ENCODE measurements around the gene HIVEP2. TPM values are rescaled to one million over a fixed set of nuclear protein-coding genes. Genes with fewer than 3 reads are reported as not detected.

Gene HIVEP2
- total and polyA plus RNA-seq, 10 donors: 2.5 to 41.3 (median 30.3) TPM

DNA sequence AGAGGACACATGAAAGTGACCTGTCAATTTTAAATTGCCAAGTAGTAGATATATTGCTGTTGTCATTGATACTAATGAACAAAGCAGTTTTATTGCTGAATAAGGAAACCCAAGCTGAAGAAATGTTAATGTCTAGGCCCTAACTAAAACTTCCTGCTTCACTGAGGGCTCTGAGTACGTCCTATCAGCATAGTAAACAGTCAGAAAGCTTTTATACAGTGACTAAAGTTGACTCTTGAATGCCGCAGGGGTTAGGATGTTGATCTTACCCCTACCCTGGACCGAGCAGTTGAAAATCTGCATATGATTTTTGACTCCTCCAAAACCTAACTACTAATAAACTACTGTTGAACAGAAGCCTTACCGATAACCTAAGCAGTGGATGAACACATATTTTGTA lies 149.0 kb downstream of the HIVEP2 start:
- Histone ChIP-seq H3K4me3 (no peak overlapping the region), H3K36me3 (no peaks in the 10 kb centered on the region), H3K27me3 (replicated peaks in 1 of 7) (no peaks in the 10 kb centered on the region), H3K9me3 (no peaks in the 10 kb centered on the region), H3K4me1 (peaks cover 0 to 54% (median 21%) of the 10 kb centered on the region in 6 donors), H3K27ac (peak overlapping the region in 2 of 8 donors; percentile 11 to 24)
- DNase-seq: no peak
- 80 to 92% (median 89%) methylated on average over 4 of the region's 4 CpGs for WGBS, 5 donors
- intact Hi-C loops (cut with DNase I; ENCODE audit: low total_unique reads): no loop called here
- no peak for TF ChIP-seq POLR2AphosphoS5 (IDR thresholded peaks at IDR 0.05)
- TF ChIP-seq POLR2A (IDR thresholded peaks at IDR 0.05): no peak
- TF ChIP-seq, protein P1, sequence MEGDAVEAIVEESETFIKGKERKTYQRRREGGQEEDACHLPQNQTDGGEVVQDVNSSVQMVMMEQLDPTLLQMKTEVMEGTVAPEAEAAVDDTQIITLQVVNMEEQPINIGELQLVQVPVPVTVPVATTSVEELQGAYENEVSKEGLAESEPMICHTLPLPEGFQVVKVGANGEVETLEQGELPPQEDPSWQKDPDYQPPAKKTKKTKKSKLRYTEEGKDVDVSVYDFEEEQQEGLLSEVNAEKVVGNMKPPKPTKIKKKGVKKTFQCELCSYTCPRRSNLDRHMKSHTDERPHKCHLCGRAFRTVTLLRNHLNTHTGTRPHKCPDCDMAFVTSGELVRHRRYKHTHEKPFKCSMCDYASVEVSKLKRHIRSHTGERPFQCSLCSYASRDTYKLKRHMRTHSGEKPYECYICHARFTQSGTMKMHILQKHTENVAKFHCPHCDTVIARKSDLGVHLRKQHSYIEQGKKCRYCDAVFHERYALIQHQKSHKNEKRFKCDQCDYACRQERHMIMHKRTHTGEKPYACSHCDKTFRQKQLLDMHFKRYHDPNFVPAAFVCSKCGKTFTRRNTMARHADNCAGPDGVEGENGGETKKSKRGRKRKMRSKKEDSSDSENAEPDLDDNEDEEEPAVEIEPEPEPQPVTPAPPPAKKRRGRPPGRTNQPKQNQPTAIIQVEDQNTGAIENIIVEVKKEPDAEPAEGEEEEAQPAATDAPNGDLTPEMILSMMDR (IDR thresholded peaks at IDR 0.05 in 8 of 11, conservative IDR thresholded peaks at IDR 0.05 in 3 of 11): no peak

- H3K4me1 ChIP-seq: peaks cover 0 to 44% (median 18%) of the 10 kb centered on the region in 6 donors
- no peaks in the 10 kb centered on the region for H3K36me3 ChIP-seq
- TF ChIP-seq, protein P1 (IDR thresholded peaks at IDR 0.05 in 8 of 11, conservative IDR thresholded peaks at IDR 0.05 in 3 of 11): no peak
- no peak for TF ChIP-seq POLR2A (IDR thresholded peaks at IDR 0.05)
- TF ChIP-seq POLR2AphosphoS5 (IDR thresholded peaks at IDR 0.05): no peak
- intact Hi-C loops (cut with DNase I; ENCODE audit: low total_unique reads): no loop called here
- WGBS, 5 donors: 62 to 96% (median 79%) methylated on average over 3 of the region's 3 CpGs
- no peak overlapping the region for H3K27ac ChIP-seq
- no peak overlapping the region for H3K4me3 ChIP-seq
- no peaks in the 10 kb centered on the region for H3K9me3 ChIP-seq
- no peaks in the 10 kb centered on the region for H3K27me3 ChIP-seq (replicated peaks in 1 of 7)
- DNase-seq: no peak
Observed at GRCh38 chr6:142794424-142794823, 150.6 kb downstream of the HIVEP2 start.

DNA sequence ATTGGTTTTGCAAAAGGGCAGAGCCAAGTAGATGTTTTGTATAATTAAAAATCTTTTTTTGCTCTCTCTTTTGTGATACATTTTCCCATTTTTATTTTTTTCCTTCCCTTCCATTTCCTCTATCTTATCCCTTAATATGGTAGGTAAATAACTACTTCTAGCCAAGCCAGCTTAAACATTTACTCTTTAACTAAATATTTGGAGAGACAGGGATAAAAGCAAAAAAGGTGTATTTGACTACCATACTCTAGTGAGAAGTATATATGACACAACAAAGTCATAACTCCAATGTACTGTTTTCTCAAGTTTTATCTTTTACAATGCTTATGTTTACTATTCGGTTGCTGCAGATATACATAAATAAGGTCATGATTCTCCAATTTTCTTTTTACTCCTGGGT lies 154.7 kb downstream of the HIVEP2 start:
- intact Hi-C loops (cut with DNase I; ENCODE audit: low total_unique reads): no loop called here
- Histone ChIP-seq H3K27me3 (replicated peaks in 1 of 7) (no peaks in the 10 kb centered on the region), H3K9me3 (no peaks in the 10 kb centered on the region), H3K4me3 (no peak overlapping the region), H3K27ac (no peak overlapping the region), H3K4me1 (peaks cover 0 to 6% (median 0%) of the 10 kb centered on the region in 6 donors), H3K36me3 (no peaks in the 10 kb centered on the region)
- TF ChIP-seq POLR2A (IDR thresholded peaks at IDR 0.05) (no peak), POLR2AphosphoS5 (IDR thresholded peaks at IDR 0.05) (no peak)
- TF ChIP-seq, protein P1 (IDR thresholded peaks at IDR 0.05 in 8 of 11, conservative IDR thresholded peaks at IDR 0.05 in 3 of 11): no peak
- DNase-seq: no peak
- WGBS, 5 donors: 94 to 98% (median 96%) methylated on average over 1 of the region's 1 CpG

GRCh38 chr6:142787422-142787821 lies 157.6 kb downstream of the HIVEP2 start:
- DNase-seq: no peak
- Histone ChIP-seq H3K4me1 (peaks cover 5 to 28% (median 11%) of the 10 kb centered on the region in 6 donors), H3K9me3 (no peaks in the 10 kb centered on the region), H3K27ac (no peak overlapping the region), H3K4me3 (no peak overlapping the region), H3K27me3 (replicated peaks in 1 of 7) (no peaks in the 10 kb centered on the region), H3K36me3 (peaks cover 0 to 5% (median 0%) of the 10 kb centered on the region in 6 donors)
- TF ChIP-seq POLR2A (IDR thresholded peaks at IDR 0.05): no peak
- TF ChIP-seq POLR2AphosphoS5 (IDR thresholded peaks at IDR 0.05): no peak
- TF ChIP-seq, protein P1 (IDR thresholded peaks at IDR 0.05 in 8 of 11, conservative IDR thresholded peaks at IDR 0.05 in 3 of 11): no peak
- intact Hi-C loops (cut with DNase I; ENCODE audit: low total_unique reads): no loop called here
- 88 to 97% (median 95%) methylated on average over 2 of the region's 2 CpGs for WGBS, 5 donors
